Measurements from ENCODE around the gene XYLB.

The XYLB gene

GRCh38 chr3:38379201-38379770, 32.7 kb downstream of the XYLB start:
- H3K4me1 ChIP-seq (ENCODE audit: control insufficient read depth in 1 of 2, insufficient read depth in 1 of 2, low read depth in 1 of 2, low read length in 1 of 2), result no peaks in the 10 kb centered on the region
- peaks cover 33% of the 10 kb centered on the region for H3K36me3 ChIP-seq
- no peaks in the 10 kb centered on the region for H3K27me3 ChIP-seq
- no peaks in the 10 kb centered on the region for H3K9me3 ChIP-seq
- no peak overlapping the region for H3K27ac ChIP-seq
- no peak overlapping the region for H3K4me3 ChIP-seq (ENCODE audit: low read depth in 1 of 2, low read length in 1 of 2)
- no peak for TF ChIP-seq CTCF (IDR thresholded peaks at IDR 0.05)

GRCh38 chr3:38382506-38383080, 36.0 kb downstream of the XYLB start:
- no peaks in the 10 kb centered on the region for H3K9me3 ChIP-seq
- H3K36me3 ChIP-seq, result peaks cover 29% of the 10 kb centered on the region
- H3K4me3 ChIP-seq (ENCODE audit: low read depth in 1 of 2, low read length in 1 of 2), result no peak overlapping the region
- no peaks in the 10 kb centered on the region for H3K4me1 ChIP-seq (ENCODE audit: control insufficient read depth in 1 of 2, insufficient read depth in 1 of 2, low read depth in 1 of 2, low read length in 1 of 2)
- TF ChIP-seq CTCF (IDR thresholded peaks at IDR 0.05), result no peak
- H3K27me3 ChIP-seq, result no peaks in the 10 kb centered on the region
- no peak overlapping the region for H3K27ac ChIP-seq

- no peak for TF ChIP-seq CTCF (IDR thresholded peaks at IDR 0.05)
- H3K36me3 ChIP-seq, result peaks cover 23% of the 10 kb centered on the region
Measured at GRCh38 chr3:38383156-38383875, 36.7 kb downstream of the XYLB start.

GRCh38 chr3:38386992-38387750, 40.6 kb downstream of the XYLB start:
- H3K4me3 ChIP-seq (ENCODE audit: low read depth in 1 of 2, low read length in 1 of 2), result no peak overlapping the region

More at GRCh38 chr3:38383156-38383875, 36.7 kb downstream of the XYLB start:
- Histone ChIP-seq H3K4me3 (ENCODE audit: low read depth in 1 of 2, low read length in 1 of 2) (no peak overlapping the region), H3K27ac (no peak overlapping the region), H3K9me3 (no peaks in the 10 kb centered on the region), H3K4me1 (ENCODE audit: control insufficient read depth in 1 of 2, insufficient read depth in 1 of 2, low read depth in 1 of 2, low read length in 1 of 2) (no peaks in the 10 kb centered on the region), H3K27me3 (no peaks in the 10 kb centered on the region)

More at GRCh38 chr3:38386992-38387750, 40.6 kb downstream of the XYLB start:
- H3K9me3 ChIP-seq, result no peaks in the 10 kb centered on the region
- no peaks in the 10 kb centered on the region for H3K4me1 ChIP-seq (ENCODE audit: control insufficient read depth in 1 of 2, insufficient read depth in 1 of 2, low read depth in 1 of 2, low read length in 1 of 2)
- no peak overlapping the region for H3K27ac ChIP-seq
- no peaks in the 10 kb centered on the region for H3K27me3 ChIP-seq
- no peak for TF ChIP-seq CTCF (IDR thresholded peaks at IDR 0.05)
- H3K36me3 ChIP-seq, result peaks cover 7% of the 10 kb centered on the region

All from neutrophil (primary cell).